Endometrial microvascular endothelial cells (primary cell): ENCODE data around the gene OR10H3. TPM values are rescaled to one million over a fixed set of nuclear protein-coding genes. Genes with fewer than 3 reads are reported as not detected.
"Not testable (repeated sequence)": the region's sequence is repeated elsewhere in the genome, so short reads cannot be mapped to it uniquely, and the experiment has no call there.

Experiments
- in situ Hi-C: cut with HindIII; loops from 2 replicates; pipeline ENCODE4 v1.10.0; 2017; ENCODE audit warnings: low sequenced_read_pairs, low pct_unique_long_range_greater_than_20kb; ENCODE audit errors: inconsistent ontology term
- total RNA-seq: library from RNA; depleted of rRNA; stranded (reverse); fragments of >200 nt; gene quantifications from one replicate; pipeline ENCODE4 v1.2.3, GENCODE V29; 2015; ENCODE audit errors: inconsistent ontology term

The OR10H3 gene
- total RNA-seq, 1 donor from 2014 or later: not detected

DNA sequence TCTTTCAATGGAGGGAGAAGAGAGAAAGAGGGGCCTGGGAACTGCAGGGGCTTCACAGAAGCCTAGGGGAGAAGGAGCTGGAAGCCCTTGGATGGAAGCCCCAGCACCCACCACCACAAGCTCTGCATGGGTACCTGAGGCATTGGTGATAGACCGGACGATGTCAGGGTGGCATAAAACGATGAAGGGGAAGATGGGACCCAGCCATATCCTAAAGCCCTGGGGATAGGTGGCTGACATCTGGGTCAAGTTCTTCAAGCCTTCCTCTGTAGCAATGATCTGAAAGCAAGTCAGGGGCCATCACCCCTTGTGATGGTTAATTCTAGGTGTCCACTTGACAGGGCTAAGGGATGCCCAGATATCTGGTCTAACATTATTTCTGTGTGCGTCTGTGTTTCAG, 38.5 kb downstream of the OR10H3 start:
- in situ Hi-C loops: no loop called here

DNA sequence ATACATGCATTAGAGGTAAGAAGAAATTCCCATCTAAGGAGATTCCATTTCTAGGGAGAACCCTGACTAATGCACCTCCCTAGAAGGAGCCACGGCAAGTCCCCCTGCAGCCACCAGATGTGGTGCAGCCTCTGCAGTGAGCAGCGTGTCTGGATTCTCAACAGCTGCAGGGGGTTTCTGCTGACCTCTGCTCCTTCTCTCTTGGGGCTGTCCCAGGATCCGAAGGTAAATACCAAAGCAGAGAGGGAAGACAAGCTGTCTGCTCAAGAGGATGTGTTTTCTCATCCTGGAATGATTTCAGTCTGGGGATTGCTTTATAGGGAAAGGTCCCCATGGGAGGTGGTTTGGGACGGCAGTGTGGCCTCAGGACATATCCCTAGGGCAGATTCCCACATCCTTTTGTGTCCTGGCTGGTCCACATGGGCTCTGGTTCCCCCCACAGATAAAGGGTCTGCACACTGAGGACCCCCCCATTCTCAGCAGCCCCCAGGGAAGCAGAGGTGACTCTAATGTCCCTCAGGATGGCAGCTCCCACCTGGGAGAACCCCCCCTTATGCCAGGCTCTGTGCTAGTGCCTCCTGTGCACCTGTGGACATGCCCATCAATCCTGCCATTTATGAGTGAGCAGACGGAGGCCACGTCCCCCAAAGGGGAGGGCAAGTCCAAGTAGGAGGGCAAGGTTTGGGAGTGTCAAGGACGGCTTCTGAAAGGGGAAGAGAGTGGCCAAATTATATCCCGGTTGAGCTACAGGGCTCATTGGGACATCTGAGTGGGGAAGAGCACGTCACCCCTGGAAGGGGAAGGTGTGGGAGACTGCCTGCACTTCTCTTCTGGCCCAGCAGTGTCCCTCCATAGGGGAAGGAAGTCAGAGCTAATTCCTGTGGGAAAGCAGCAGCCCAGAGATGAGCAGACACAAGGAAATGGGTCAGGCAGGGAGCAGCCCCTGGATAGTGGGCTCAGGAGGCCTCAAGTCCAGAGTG, 39.5 kb downstream of the OR10H3 start:
- in situ Hi-C loops: no loop called here

DNA sequence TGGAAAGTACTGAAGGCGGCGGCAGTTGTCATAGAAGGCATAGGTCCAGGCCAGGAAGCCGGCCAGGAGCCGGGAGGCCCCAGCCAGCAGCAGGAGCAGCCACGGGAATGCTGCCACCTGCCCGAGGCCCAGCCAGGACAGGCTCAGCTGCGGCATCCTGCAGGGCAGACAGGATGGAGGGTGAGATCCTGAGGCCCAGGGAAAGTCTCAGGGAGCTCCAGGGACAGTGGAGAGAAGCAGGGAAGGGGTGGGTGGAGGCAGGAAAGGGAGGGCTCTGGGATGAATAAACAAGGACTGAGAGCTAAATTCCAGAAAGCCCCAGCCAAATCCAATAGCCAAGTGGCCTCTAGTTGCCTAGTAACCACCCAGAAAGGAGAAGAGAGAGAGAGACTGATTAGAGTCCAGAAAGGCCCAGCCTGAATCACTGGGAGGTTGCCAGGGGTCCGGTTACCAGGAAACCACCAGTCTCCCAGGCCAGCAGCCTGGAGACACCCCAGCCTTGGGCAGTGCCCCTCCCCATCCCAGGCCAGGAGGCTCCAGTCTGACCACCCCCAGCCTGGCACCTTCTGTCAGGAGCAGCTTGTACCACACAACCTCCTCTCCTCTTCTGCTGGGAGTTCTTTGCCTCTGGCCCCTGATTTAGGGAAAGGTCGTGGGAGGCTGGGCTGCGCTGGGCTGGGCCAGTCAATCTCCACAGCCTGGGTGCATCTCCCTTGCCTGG, 42.1 kb downstream of the OR10H3 start:
- in situ Hi-C loops: no loop called here

DNA sequence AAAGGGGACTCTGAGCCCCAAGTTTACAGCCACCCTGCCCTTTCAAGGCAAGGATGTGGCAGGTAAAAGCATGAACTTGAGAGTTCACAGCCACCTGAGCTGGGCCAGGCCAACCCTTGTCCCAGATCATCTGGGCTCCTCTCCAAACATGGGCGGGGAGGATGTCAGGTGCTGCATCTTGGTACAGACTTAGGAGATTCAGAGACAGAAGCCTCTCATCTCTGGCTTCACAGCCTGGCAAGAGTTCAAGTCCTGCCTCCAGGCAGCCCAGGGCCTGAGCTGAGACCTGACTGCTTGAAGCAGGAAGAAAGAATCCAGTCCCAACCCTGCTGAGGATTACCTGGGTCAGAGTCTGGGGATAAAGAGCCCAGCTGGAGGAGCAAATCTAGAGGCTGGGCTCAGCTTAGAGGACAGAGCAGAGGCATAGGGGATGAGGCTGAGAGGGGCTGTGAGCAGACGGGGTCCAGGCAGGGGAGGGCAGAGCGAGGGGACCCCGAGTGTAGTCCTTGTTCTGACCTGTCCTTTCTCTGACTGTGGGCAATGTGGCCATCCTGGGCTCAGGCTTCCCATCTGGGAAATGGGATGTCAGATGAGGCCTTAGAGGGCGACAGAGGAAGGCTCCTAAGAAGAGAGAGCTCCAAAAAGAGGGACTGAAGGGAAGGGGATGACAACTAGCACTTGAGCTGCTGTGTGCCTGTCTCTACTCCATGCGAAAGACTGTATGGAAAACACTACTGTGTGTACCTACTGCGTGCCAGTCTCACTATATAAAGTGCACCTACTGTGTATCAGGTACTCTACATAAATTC, 43.0 kb downstream of the OR10H3 start:
- in situ Hi-C loops: no loop called here

DNA sequence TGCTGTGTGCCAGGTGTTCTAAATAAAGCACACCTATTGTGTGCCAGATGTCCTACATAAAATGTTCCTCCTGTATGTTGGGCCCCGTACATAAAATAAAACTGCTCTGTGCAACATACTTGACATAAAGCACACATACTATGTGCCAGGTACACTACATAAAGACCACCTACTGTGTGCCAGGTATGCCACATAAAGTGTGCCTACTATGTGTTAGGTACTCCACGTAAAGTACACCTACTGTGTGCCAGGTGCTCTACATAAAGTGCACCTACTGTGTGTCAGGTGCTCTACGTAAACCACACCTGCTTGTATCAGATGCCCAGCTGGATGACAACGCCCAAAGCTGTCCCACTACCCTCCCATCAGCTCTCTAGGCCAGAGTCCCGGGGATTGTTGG, 43.9 kb downstream of the OR10H3 start:
- in situ Hi-C loops: no loop called here

DNA sequence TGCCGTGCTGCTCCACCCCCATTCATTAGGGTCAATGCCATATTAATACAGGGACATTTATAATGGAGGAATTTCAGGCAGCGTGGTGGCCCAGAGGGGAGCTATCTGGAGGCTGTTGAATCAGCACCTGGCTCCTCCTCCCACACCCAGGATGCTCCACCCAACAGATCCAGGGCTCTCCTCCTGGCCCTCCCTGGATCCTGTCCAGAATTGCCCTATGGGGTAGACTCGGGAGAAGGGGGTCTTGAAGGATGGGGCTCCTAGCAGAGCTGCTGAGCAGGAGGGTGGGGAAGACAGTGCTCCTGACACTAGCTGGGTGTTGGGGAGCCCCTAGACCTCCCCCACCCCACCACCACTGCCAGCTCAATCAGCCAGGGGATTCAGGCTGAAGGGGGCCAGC, 44.4 kb downstream of the OR10H3 start:
- in situ Hi-C loops: no loop called here

DNA sequence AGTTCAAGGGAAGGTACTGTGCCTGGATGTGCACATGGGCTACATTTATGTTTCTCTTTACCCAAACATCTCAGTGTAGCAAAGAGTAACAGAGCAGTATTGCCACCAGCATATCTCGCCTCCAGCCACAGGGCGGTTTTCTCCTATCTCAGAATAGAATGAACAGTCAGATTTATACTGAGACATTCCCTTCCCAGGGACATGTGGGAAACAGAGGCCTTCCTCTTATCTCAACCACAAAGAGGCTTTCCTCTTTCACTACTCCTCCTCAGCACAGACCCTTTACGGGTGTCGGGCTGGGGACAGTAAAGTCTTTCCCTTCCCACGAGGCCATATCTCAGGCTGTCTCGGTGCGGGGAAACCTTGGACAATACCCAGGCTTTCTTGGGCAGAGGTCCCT, 45.1 kb downstream of the OR10H3 start:
- in situ Hi-C loops: not testable (repeated sequence)

DNA sequence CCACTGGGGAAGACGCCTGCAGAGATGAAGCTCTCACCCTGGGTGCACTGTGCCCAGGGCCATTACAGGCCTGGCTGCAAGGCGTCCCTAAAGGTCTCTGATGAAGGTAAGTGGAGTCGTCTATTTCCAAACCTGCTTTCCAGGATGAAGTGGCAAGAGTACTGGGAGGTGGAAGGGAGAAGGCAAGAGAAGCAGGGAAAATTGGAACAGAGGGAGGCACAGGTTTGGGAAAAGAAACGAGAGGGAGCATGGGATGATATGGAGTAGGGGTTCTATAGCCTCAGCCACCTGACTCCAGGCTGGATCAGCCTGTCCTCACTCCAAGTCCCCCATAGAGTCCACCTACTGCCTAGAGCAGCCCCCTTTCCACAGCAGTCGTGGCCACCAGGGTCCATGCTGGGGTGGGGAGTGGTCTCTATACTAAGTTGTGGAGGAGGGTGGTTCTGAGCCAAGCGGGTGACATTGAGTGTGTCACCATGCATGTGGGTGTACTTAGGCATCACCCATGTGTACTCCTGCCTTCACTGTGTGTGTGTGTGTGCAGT, 49.9 kb downstream of the OR10H3 start, which contains the start of gene OR10H5:
OR10H5 (plus strand) TSS at position 51 of the 545 bp plus-strand sequence. CDS start 6,388 bp downstream, outside the sequence.
- in situ Hi-C loops: no loop called here

DNA sequence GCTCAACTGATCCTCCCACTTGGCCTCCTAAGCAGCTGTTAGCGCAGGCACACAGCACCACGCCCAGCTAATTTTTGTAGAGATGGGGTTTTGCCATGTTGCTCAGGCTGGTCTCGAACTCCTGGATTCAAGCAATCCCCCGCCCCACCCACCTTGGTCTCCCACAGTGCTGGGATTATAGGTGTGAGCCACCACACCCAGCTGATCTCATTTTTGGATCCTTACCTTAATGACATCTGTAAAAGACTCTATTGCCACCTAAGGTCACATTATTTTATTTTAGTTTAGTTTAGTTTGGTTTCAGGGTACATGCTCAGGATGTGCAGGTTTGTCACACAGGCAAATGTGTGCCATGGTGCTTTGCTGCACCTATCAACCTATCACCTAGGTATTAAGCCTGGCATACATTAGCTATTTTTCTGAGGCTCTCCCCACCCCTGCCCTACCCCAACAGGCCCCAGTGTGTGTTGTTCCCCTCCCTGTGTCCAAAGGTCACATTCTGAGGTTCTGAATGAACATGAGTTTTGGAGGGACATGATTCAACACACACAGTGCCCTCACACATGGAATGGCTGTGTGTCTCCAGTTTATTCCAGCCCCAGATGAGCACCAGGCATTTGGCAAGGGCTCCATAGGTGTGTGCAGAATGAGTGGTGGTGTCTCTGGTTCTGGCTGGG, 50.9 kb downstream of the OR10H3 start:
- in situ Hi-C loops: no loop called here

DNA sequence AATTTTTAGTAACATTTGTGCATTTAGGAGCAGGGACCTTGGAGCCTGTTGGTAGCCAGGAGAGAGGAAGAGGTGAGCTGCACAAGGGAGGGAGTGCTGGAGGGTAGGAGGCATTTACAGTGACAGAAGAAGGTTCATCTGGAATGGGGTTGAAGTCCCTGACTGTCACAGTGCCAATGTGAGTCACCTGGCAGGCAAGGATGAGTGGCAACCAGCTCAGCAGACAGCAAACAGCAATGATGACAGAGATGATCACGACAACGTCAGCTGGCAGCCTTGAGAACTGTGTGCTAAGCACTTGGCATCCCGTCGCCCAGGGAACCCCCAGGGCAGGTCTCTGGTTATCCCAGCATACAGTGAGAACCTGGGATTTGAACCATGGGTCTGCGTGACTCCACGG, 52.3 kb downstream of the OR10H3 start:
- in situ Hi-C loops: no loop called here

Other genes with a start within 250 kb of the OR10H3 start
- not detected for gene CYP4F22, start 229.5 kb upstream of the OR10H3 start, total RNA-seq
- gene CYP4F8, start 122.8 kb upstream of the OR10H3 start, total RNA-seq: not detected
- gene CYP4F3, start 97.1 kb upstream of the OR10H3 start, total RNA-seq: not detected
- gene CYP4F12, start 64.9 kb upstream of the OR10H3 start, total RNA-seq: not detected
- gene OR10H2, start 10.0 kb upstream of the OR10H3 start, total RNA-seq: not detected
- not detected for gene OR10H5, start 49.7 kb downstream of the OR10H3 start, total RNA-seq
- gene OR10H1, start 77.7 kb downstream of the OR10H3 start, total RNA-seq: not detected
- not detected for gene CYP4F2, start 160.1 kb downstream of the OR10H3 start, total RNA-seq
- not detected for gene CYP4F11, start 196.5 kb downstream of the OR10H3 start, total RNA-seq
- not detected for gene OR10H4, start 211.0 kb downstream of the OR10H3 start, total RNA-seq